IPS DF 19.7 (cell line): ENCODE results near the gene SLC7A8.

Experiments
- DNase-seq: peaks from one replicate; pipeline ENCODE4 v3.0.0-alpha.2; 2013; ENCODE audit warnings: low read depth, low spot score

The SLC7A8 gene

GRCh38 chr14:23094666-23095195 lies 88.7 kb downstream of the SLC7A8 start, which contains the start of gene ACIN1:
Gene ACIN1 (minus strand): TSS chr14:23095136. CDS start chr14:23095112, 24 bp downstream.
- no peak for DNase-seq

- peak; percentile 80 for DNase-seq
These were observed 89.3 kb downstream of the SLC7A8 start for GRCh38 chr14:23093991-23094665.

- no peak for DNase-seq
These were observed 89.9 kb downstream of the SLC7A8 start for GRCh38 chr14:23093526-23093925.

GRCh38 chr14:23093104-23093503 lies 90.4 kb downstream of the SLC7A8 start:
- DNase-seq, result no peak

- DNase-seq, result no peak
These were observed 91.9 kb downstream of the SLC7A8 start for GRCh38 chr14:23091294-23092225.

GRCh38 chr14:23090254-23090636 lies 93.2 kb downstream of the SLC7A8 start:
- DNase-seq, result no peak

GRCh38 chr14:23089498-23090253 lies 93.8 kb downstream of the SLC7A8 start:
- DNase-seq, result no peak

- no peak for DNase-seq
These were observed 96.9 kb downstream of the SLC7A8 start for GRCh38 chr14:23086565-23086964.

- no peak for DNase-seq
These were observed 98.0 kb downstream of the SLC7A8 start for GRCh38 chr14:23085458-23085857.

GRCh38 chr14:23080474-23080873 lies 103.0 kb downstream of the SLC7A8 start:
- no peak for DNase-seq

- DNase-seq, result no peak
These were observed 103.7 kb downstream of the SLC7A8 start for GRCh38 chr14:23079716-23080115.

- no peak for DNase-seq
These were observed 104.8 kb downstream of the SLC7A8 start for GRCh38 chr14:23078692-23079116.

GRCh38 chr14:23077962-23078361 lies 105.5 kb downstream of the SLC7A8 start:
- no peak for DNase-seq

GRCh38 chr14:23076785-23077408 lies 106.6 kb downstream of the SLC7A8 start:
- no peak for DNase-seq
